ENCODE results near the gene SNAPIN. TPM values are rescaled to one million over a fixed set of nuclear protein-coding genes. Genes with fewer than 3 reads are reported as not detected.

SNAPIN gene
- total RNA-seq, 1 donor from 2014 or later, result 61.0 TPM

DNA sequence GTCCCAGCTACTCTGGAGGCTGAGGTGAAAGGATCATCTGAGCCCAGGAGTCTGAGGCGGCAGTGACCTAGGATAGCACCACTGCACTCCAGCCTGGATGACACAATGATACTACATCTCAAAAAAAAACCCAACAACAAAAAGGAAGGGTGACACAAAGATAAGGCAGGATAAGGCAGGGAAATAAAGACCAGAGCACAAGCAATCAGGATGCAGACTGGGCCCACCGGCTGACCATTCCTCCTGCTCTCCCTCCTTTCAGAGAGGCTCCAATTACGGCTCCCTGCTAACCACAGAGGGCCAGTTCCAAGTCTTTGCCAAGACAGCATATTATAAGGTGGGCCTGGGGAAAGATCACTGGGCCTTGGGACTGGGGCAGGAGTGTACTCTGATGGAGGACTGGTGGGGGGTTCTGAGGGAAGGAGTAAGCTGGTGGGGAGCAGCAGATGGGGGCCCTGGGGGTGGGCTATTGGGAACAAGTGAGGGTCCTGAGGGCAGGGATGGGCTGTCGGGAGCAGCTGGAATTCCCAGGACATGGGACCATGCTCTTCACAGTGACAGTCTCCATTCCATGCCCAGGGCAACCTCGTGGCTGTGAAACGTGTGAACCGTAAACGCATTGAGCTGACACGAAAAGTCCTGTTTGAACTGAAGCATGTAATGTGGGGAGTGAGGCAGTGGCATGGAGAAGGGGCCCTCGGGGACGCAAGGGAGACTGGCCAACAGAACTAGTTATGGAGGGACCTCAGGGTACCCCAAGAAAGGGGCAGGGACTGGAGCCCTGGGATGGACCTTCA, 27.2 kb downstream of the SNAPIN start:
- H3K36me3 ChIP-seq (ENCODE audit: control insufficient read depth, insufficient read depth, low read length), result no peaks in the 10 kb centered on the region
- H3K4me3 ChIP-seq (ENCODE audit: low read depth, low read length), result no peak overlapping the region
- TF ChIP-seq, protein P1, sequence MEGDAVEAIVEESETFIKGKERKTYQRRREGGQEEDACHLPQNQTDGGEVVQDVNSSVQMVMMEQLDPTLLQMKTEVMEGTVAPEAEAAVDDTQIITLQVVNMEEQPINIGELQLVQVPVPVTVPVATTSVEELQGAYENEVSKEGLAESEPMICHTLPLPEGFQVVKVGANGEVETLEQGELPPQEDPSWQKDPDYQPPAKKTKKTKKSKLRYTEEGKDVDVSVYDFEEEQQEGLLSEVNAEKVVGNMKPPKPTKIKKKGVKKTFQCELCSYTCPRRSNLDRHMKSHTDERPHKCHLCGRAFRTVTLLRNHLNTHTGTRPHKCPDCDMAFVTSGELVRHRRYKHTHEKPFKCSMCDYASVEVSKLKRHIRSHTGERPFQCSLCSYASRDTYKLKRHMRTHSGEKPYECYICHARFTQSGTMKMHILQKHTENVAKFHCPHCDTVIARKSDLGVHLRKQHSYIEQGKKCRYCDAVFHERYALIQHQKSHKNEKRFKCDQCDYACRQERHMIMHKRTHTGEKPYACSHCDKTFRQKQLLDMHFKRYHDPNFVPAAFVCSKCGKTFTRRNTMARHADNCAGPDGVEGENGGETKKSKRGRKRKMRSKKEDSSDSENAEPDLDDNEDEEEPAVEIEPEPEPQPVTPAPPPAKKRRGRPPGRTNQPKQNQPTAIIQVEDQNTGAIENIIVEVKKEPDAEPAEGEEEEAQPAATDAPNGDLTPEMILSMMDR (IDR thresholded peaks at IDR 0.05; ENCODE audit: insufficient read depth, low read length, poor library complexity, severe bottlenecking), result no peak
- DNase-seq (ENCODE audit: low read depth), result no peak
- H3K27me3 ChIP-seq (ENCODE audit: control insufficient read depth, insufficient read depth, low read length), result peaks cover 7% of the 10 kb centered on the region

DNA sequence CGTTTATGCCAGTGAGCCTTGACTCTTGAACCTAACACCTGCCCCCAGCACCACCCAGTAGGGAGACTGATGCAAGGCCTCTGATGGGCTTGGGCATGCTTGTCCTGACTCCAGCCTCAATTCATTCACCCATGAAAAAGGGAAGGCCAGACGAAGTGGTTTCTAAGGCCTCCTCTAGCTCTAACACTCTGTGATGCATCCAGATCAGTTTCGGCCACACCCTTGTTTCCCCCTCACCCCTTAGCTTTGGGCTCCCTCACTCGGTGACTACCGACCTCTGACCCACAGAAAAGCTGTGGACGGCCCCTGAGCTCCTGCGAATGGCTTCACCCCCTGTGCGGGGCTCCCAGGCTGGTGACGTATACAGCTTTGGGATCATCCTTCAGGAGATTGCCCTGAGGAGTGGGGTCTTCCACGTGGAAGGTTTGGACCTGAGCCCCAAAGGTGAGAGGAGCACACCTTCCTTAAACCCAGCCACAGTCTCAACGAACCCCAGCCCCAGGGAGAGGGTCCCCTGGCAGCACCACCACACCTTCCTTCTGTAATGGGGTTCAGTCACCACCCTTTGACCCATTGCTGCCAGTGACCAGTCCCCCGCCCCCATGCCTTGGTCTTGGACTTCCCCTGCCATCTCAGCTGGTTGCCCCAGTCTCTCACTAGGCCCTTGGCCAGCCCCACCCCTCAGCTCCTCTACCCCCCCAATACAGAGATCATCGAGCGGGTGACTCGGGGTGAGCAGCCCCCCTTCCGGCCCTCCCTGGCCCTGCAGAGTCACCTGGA, 29.0 kb downstream of the SNAPIN start:
- no peak overlapping the region for H3K4me3 ChIP-seq (ENCODE audit: low read depth, low read length)
- no peaks in the 10 kb centered on the region for H3K36me3 ChIP-seq (ENCODE audit: control insufficient read depth, insufficient read depth, low read length)
- TF ChIP-seq, protein P1 (IDR thresholded peaks at IDR 0.05; ENCODE audit: insufficient read depth, low read length, poor library complexity, severe bottlenecking), result no peak
- H3K27me3 ChIP-seq (ENCODE audit: control insufficient read depth, insufficient read depth, low read length), result peaks cover 4% of the 10 kb centered on the region
- DNase-seq (ENCODE audit: low read depth), result no peak

DNA sequence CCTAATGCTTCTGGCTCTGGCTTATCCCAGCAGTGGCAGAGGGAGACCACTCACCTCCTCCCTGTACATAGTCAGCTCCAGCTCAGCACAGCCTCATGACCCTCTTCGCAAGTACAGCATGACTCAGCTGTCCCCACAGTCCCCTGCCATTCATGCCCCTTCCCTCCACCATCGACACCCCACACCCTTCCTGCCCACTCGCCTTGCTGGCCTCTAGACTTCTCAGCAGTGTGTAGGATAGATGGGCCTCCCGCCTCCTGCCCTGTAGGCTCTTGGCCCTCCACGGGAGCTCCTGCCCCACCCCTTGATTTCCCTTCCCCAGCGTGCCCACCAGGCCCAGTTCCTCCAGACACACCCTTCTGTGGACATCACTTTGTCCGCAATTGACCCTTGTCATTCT, 29.8 kb downstream of the SNAPIN start:
- H3K4me3 ChIP-seq (ENCODE audit: low read depth, low read length), result no peak overlapping the region
- H3K27me3 ChIP-seq (ENCODE audit: control insufficient read depth, insufficient read depth, low read length), result peaks cover 4% of the 10 kb centered on the region
- H3K36me3 ChIP-seq (ENCODE audit: control insufficient read depth, insufficient read depth, low read length), result no peaks in the 10 kb centered on the region
- TF ChIP-seq, protein P1 (IDR thresholded peaks at IDR 0.05; ENCODE audit: insufficient read depth, low read length, poor library complexity, severe bottlenecking), result no peak
- DNase-seq (ENCODE audit: low read depth), result no peak

DNA sequence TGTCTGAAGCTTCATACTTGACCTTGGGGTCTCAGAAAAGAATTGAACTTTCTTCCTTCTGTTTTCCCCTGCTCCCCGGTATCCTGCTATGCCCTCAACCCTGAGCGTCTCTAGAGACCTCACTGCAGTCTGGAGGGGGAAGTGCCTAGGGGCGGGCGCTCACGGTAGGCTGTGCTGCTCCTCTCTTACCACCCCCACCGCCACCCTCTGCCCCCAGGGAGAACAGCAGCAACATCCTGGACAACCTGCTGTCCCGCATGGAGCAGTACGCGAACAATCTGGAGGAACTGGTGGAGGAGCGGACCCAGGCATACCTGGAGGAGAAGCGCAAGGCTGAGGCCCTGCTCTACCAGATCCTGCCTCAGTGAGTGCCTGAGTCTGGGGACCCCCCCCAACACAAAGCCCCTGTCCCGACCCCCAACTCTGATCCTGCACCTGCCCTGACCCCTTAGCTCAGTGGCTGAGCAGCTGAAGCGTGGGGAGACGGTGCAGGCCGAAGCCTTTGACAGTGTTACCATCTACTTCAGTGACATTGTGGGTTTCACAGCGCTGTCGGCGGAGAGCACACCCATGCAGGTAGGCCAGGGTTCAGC, 30.3 kb downstream of the SNAPIN start:
- Histone ChIP-seq H3K4me3 (ENCODE audit: low read depth, low read length) (no peak overlapping the region), H3K27me3 (ENCODE audit: control insufficient read depth, insufficient read depth, low read length) (peaks cover 8% of the 10 kb centered on the region), H3K36me3 (ENCODE audit: control insufficient read depth, insufficient read depth, low read length) (no peaks in the 10 kb centered on the region)
- TF ChIP-seq, protein P1 (IDR thresholded peaks at IDR 0.05; ENCODE audit: insufficient read depth, low read length, poor library complexity, severe bottlenecking), result no peak
- DNase-seq (ENCODE audit: low read depth), result no peak

DNA sequence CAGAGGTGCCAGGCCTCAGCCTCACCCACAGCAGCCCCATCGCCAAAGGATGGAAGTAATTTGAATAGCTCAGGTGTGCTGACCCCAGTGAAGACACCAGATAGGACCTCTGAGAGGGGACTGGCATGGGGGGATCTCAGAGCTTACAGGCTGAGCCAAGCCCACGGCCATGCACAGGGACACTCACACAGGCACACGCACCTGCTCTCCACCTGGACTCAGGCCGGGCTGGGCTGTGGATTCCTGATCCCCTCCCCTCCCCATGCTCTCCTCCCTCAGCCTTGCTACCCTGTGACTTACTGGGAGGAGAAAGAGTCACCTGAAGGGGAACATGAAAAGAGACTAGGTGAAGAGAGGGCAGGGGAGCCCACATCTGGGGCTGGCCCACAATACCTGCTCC, 35.0 kb downstream of the SNAPIN start:
- Histone ChIP-seq H3K27me3 (ENCODE audit: control insufficient read depth, insufficient read depth, low read length) (peaks cover 8% of the 10 kb centered on the region), H3K36me3 (ENCODE audit: control insufficient read depth, insufficient read depth, low read length) (no peaks in the 10 kb centered on the region), H3K4me3 (ENCODE audit: low read depth, low read length) (no peak overlapping the region)
- TF ChIP-seq, protein P1 (IDR thresholded peaks at IDR 0.05; ENCODE audit: insufficient read depth, low read length, poor library complexity, severe bottlenecking), result no peak
- no peak for DNase-seq (ENCODE audit: low read depth)

Data from kidney epithelial cell (primary cell).